Natural killer cell (primary cell): ENCODE results near the gene ARHGAP35. TPM values are rescaled to one million over a fixed set of nuclear protein-coding genes. Genes with fewer than 3 reads are reported as not detected.

Experiments
- ATAC-seq, 3 donors: fragments of 150-1000 bp in 2 of 3; fragments of 200-7000 bp in 1 of 3; cut with Tn5 transposase; 1 replicate in 1 of 3; 2 replicates in 2 of 3; pipeline ENCODE4 v1.10.0; 2021; ENCODE audit warnings: mild to moderate bottlenecking in 2 of 3, moderate library complexity in 2 of 3
- DNase-seq, 2 donors: peaks; one replicate each; pipeline versions ENCODE4 v3.0.0 to v3.0.0-alpha.2; 2013 to 2021; ENCODE audit warnings: mixed read lengths in 1 of 2
- H3K27ac ChIP-seq: one replicate; pipeline ENCODE4 v1.5.1; 2013; ENCODE audit warnings: mild to moderate bottlenecking, low read length
- H3K27me3 ChIP-seq: one replicate; pipeline ENCODE4 v1.6.1; 2013; ENCODE audit warnings: low read length; ENCODE audit not compliant: control insufficient read depth, insufficient read depth
- H3K36me3 ChIP-seq: one replicate; pipeline ENCODE4 v1.6.1; 2013; ENCODE audit warnings: low read length; ENCODE audit not compliant: control insufficient read depth, insufficient read depth
- H3K4me1 ChIP-seq: one replicate; pipeline ENCODE4 v1.6.1; 2013; ENCODE audit warnings: low read length; ENCODE audit not compliant: control insufficient read depth, insufficient read depth
- H3K4me3 ChIP-seq: one replicate; pipeline ENCODE4 v1.5.1; 2013; ENCODE audit warnings: low read length
- H3K9me3 ChIP-seq: one replicate; pipeline ENCODE4 v1.6.1; 2013; ENCODE audit warnings: low read length; ENCODE audit not compliant: control insufficient read depth, insufficient read depth
- H3K27ac Mint-ChIP-seq, 2 donors: one replicate each; pipeline ENCODE4 v1.8.0; 2022; ENCODE audit warnings: mild to moderate bottlenecking in 2 of 2, mixed read lengths in 2 of 2, moderate library complexity in 1 of 2
- H3K27me3 Mint-ChIP-seq, 2 donors: one replicate each; pipeline ENCODE4 v1.8.0; 2022; ENCODE audit warnings: low read depth in 2 of 2, mixed read lengths in 2 of 2
- H3K36me3 Mint-ChIP-seq: one replicate; pipeline ENCODE4 v1.8.0; 2022; ENCODE audit warnings: mixed read lengths
- H3K4me1 Mint-ChIP-seq, 2 donors: one replicate each; pipeline ENCODE4 v1.8.0; 2022; ENCODE audit warnings: mixed read lengths in 2 of 2
- H3K4me3 Mint-ChIP-seq: one replicate; pipeline ENCODE4 v1.8.0; 2022; ENCODE audit warnings: mild to moderate bottlenecking, moderate library complexity, mixed read lengths
- H3K9me3 Mint-ChIP-seq, 2 donors: one replicate each; pipeline ENCODE4 v1.8.0; 2022; ENCODE audit warnings: mixed read lengths in 2 of 2
- CTCF ChIP-seq: fragments of 200-600 bp; IDR thresholded peaks from one replicate; pipeline ENCODE4 v1.8.0; 2022; ENCODE audit warnings: antibody characterized with exemption
- WGBS: methylation state at CpG from one replicate; pipeline ENCODE4 v1.1.7; 2013; ENCODE audit warnings: missing lambda C conversion rate; ENCODE audit not compliant: insufficient coverage; 5-methylcytosine and 5-hydroxymethylcytosine counted together
- intact Hi-C: fragments of 100-400 bp; cut with micrococcal nuclease; formaldehyde crosslinking; loops from one replicate; pipeline ENCODE4 v1.14.2; 2022
- total RNA-seq, 4 donors: library from RNA; stranded (reverse); fragments of 120-200 nt in 1 of 4; gene quantifications; one replicate each; pipeline versions ENCODE4 v1.2.3 to v1.2.4, GENCODE V29; 2013 to 2022

The ARHGAP35 gene
- total RNA-seq, 3 donors from 2014 or later (not counting 1 experiment from before 2014, with no cell fraction given) = 40.2 to 66.2 (median 48.5) TPM

GRCh38 chr19:46828484-46828883 lies 32.3 kb upstream of the ARHGAP35 start:
- H3K27me3 ChIP-seq = no peaks in the 10 kb centered on the region
- ATAC-seq (no peak), DNase-seq (no peak)
- Mint-ChIP-seq H3K27me3 (peaks cover 0 to 6% of the 10 kb centered on the region in 2 donors), H3K27ac (no peak overlapping the region), H3K9me3 (no peaks in the 10 kb centered on the region), H3K36me3 (no peaks in the 10 kb centered on the region), H3K4me3 (no peak overlapping the region), H3K4me1 (no peaks in the 10 kb centered on the region)
- no peak overlapping the region for H3K4me3 ChIP-seq
- H3K27ac ChIP-seq = no peak overlapping the region
- intact Hi-C loops = no loop called here
- TF ChIP-seq CTCF = no peak
- peaks cover 21% of the 10 kb centered on the region for H3K4me1 ChIP-seq
- H3K9me3 ChIP-seq = no peaks in the 10 kb centered on the region
- 90% methylated on average over 3 of the region's 5 CpGs for WGBS
- no peaks in the 10 kb centered on the region for H3K36me3 ChIP-seq

- Histone ChIP-seq H3K36me3 (no peaks in the 10 kb centered on the region), H3K4me3 (no peak overlapping the region), H3K4me1 (peaks cover under 1% of the 10 kb centered on the region), H3K27ac (no peak overlapping the region), H3K9me3 (no peaks in the 10 kb centered on the region), H3K27me3 (no peaks in the 10 kb centered on the region)
- TF ChIP-seq CTCF = no peak
- intact Hi-C loops = no loop called here
- Mint-ChIP-seq H3K9me3 (no peaks in the 10 kb centered on the region), H3K4me1 (no peaks in the 10 kb centered on the region), H3K36me3 (no peaks in the 10 kb centered on the region), H3K4me3 (no peak overlapping the region), H3K27ac (no peak overlapping the region), H3K27me3 (peaks cover 0 to 4% of the 10 kb centered on the region in 2 donors)
- ATAC-seq (no peak), DNase-seq (no peak)
- WGBS = 92% methylated on average over 2 of the region's 2 CpGs
Measured at GRCh38 chr19:46830864-46831263, 29.9 kb upstream of the ARHGAP35 start.

- 96% methylated on average over 5 of the region's 5 CpGs for WGBS
- Histone ChIP-seq H3K27me3 (no peaks in the 10 kb centered on the region), H3K4me1 (no peaks in the 10 kb centered on the region), H3K36me3 (peaks cover 7% of the 10 kb centered on the region), H3K27ac (no peak overlapping the region), H3K4me3 (no peak overlapping the region), H3K9me3 (no peaks in the 10 kb centered on the region)
- intact Hi-C loops = no loop called here
- TF ChIP-seq CTCF = no peak
- H3K36me3 Mint-ChIP-seq = no peaks in the 10 kb centered on the region
- ATAC-seq (no peak), DNase-seq (no peak)
- H3K9me3 Mint-ChIP-seq = no peaks in the 10 kb centered on the region
- H3K4me1 Mint-ChIP-seq = no peaks in the 10 kb centered on the region
- H3K27me3 Mint-ChIP-seq = peaks cover 0 to 4% of the 10 kb centered on the region in 2 donors
- no peak overlapping the region for H3K4me3 Mint-ChIP-seq
- no peak overlapping the region for H3K27ac Mint-ChIP-seq
Measured at GRCh38 chr19:46834121-46834520, 26.7 kb upstream of the ARHGAP35 start.

GRCh38 chr19:46834984-46835383 lies 25.8 kb upstream of the ARHGAP35 start:
- peaks cover 15% of the 10 kb centered on the region for H3K36me3 ChIP-seq
- H3K27me3 Mint-ChIP-seq = peaks cover 0 to 4% of the 10 kb centered on the region in 2 donors

More at GRCh38 chr19:46834984-46835383, 25.8 kb upstream of the ARHGAP35 start:
- Histone ChIP-seq H3K4me3 (no peak overlapping the region), H3K27ac (no peak overlapping the region), H3K4me1 (no peaks in the 10 kb centered on the region), H3K27me3 (no peaks in the 10 kb centered on the region), H3K9me3 (no peaks in the 10 kb centered on the region)
- Mint-ChIP-seq H3K4me1 (no peaks in the 10 kb centered on the region), H3K4me3 (no peak overlapping the region), H3K36me3 (no peaks in the 10 kb centered on the region), H3K9me3 (no peaks in the 10 kb centered on the region), H3K27ac (no peak overlapping the region)
- no peak for TF ChIP-seq CTCF
- 92% methylated on average over 6 of the region's 6 CpGs for WGBS
- intact Hi-C loops = no loop called here
- no peak for ATAC-seq
- DNase-seq = no peak
